ENCODE data around the gene SLC38A9. TPM values are rescaled to one million over a fixed set of nuclear protein-coding genes. Genes with fewer than 3 reads are reported as not detected.

Gene SLC38A9
- total RNA-seq, 1 donor from 2014 or later = 19.3 TPM

- Mint-ChIP-seq H3K9me3 (no peaks in the 10 kb centered on the region), H3K4me3 (ENCODE audit: low read depth) (no peak overlapping the region), H3K4me1 (ENCODE audit: low read depth) (peaks cover 22% of the 10 kb centered on the region), H3K36me3 (ENCODE audit: low read depth) (peaks cover 22% of the 10 kb centered on the region), H3K27ac (no peak overlapping the region), H3K27me3 (ENCODE audit: low read depth) (no peaks in the 10 kb centered on the region)
- no peak for DNase-seq (ENCODE audit: low spot score)
- intact Hi-C loops (cut with micrococcal nuclease) = no loop called here
Measured at GRCh38 chr5:55636177-55636576, 75.9 kb downstream of the SLC38A9 start.

- no peak for DNase-seq (ENCODE audit: low spot score)
- Mint-ChIP-seq H3K27me3 (ENCODE audit: low read depth) (no peaks in the 10 kb centered on the region), H3K9me3 (no peaks in the 10 kb centered on the region), H3K27ac (no peak overlapping the region), H3K4me1 (ENCODE audit: low read depth) (peaks cover 22% of the 10 kb centered on the region), H3K4me3 (ENCODE audit: low read depth) (no peak overlapping the region), H3K36me3 (ENCODE audit: low read depth) (peaks cover 24% of the 10 kb centered on the region)
- intact Hi-C loops (cut with micrococcal nuclease) = no loop called here
Measured at GRCh38 chr5:55634866-55635265, 77.3 kb downstream of the SLC38A9 start.

- H3K4me1 Mint-ChIP-seq (ENCODE audit: low read depth) = peaks cover 22% of the 10 kb centered on the region
- H3K4me3 Mint-ChIP-seq (ENCODE audit: low read depth) = no peak overlapping the region
- no peaks in the 10 kb centered on the region for H3K27me3 Mint-ChIP-seq (ENCODE audit: low read depth)
- no peaks in the 10 kb centered on the region for H3K9me3 Mint-ChIP-seq
- no peak for DNase-seq (ENCODE audit: low spot score)
- H3K27ac Mint-ChIP-seq = peak overlapping the region; percentile 70
- peaks cover 26% of the 10 kb centered on the region for H3K36me3 Mint-ChIP-seq (ENCODE audit: low read depth)
- intact Hi-C loops (cut with micrococcal nuclease) = no loop called here
Measured at GRCh38 chr5:55634209-55634805, 77.8 kb downstream of the SLC38A9 start.

GRCh38 chr5:55633574-55634208 lies 78.4 kb downstream of the SLC38A9 start:
- peak overlapping the region; percentile 70 for H3K27ac Mint-ChIP-seq
- intact Hi-C loops (cut with micrococcal nuclease) = no loop called here
- peaks cover 24% of the 10 kb centered on the region for H3K36me3 Mint-ChIP-seq (ENCODE audit: low read depth)
- no peak for DNase-seq (ENCODE audit: low spot score)
- peak overlapping the region; percentile 21 for H3K4me3 Mint-ChIP-seq (ENCODE audit: low read depth)
- H3K9me3 Mint-ChIP-seq = no peaks in the 10 kb centered on the region
- no peaks in the 10 kb centered on the region for H3K27me3 Mint-ChIP-seq (ENCODE audit: low read depth)
- peaks cover 22% of the 10 kb centered on the region for H3K4me1 Mint-ChIP-seq (ENCODE audit: low read depth)

GRCh38 chr5:55629815-55630214 lies 82.3 kb downstream of the SLC38A9 start:
- Mint-ChIP-seq H3K36me3 (ENCODE audit: low read depth) (peaks cover 17% of the 10 kb centered on the region), H3K4me3 (ENCODE audit: low read depth) (no peak overlapping the region), H3K9me3 (no peaks in the 10 kb centered on the region), H3K27ac (no peak overlapping the region), H3K27me3 (ENCODE audit: low read depth) (no peaks in the 10 kb centered on the region), H3K4me1 (ENCODE audit: low read depth) (peaks cover 30% of the 10 kb centered on the region)
- intact Hi-C loops (cut with micrococcal nuclease) = no loop called here
- DNase-seq (ENCODE audit: low spot score) = no peak

GRCh38 chr5:55626790-55627189 lies 85.3 kb downstream of the SLC38A9 start:
- Mint-ChIP-seq H3K9me3 (no peaks in the 10 kb centered on the region), H3K36me3 (ENCODE audit: low read depth) (peaks cover 15% of the 10 kb centered on the region), H3K27me3 (ENCODE audit: low read depth) (no peaks in the 10 kb centered on the region), H3K4me3 (ENCODE audit: low read depth) (no peak overlapping the region), H3K27ac (no peak overlapping the region), H3K4me1 (ENCODE audit: low read depth) (peaks cover 21% of the 10 kb centered on the region)
- intact Hi-C loops (cut with micrococcal nuclease) = no loop called here
- DNase-seq (ENCODE audit: low spot score) = no peak

- Mint-ChIP-seq H3K27ac (peak overlapping the region; percentile 40), H3K27me3 (ENCODE audit: low read depth) (no peaks in the 10 kb centered on the region), H3K4me1 (ENCODE audit: low read depth) (peaks cover 21% of the 10 kb centered on the region), H3K36me3 (ENCODE audit: low read depth) (peaks cover 10% of the 10 kb centered on the region), H3K9me3 (no peaks in the 10 kb centered on the region), H3K4me3 (ENCODE audit: low read depth) (no peak overlapping the region)
- no peak for DNase-seq (ENCODE audit: low spot score)
- intact Hi-C loops (cut with micrococcal nuclease) = no loop called here
Measured at GRCh38 chr5:55625913-55626312, 86.2 kb downstream of the SLC38A9 start.

GRCh38 chr5:55625589-55625909 lies 86.6 kb downstream of the SLC38A9 start:
- intact Hi-C loops (cut with micrococcal nuclease) = no loop called here
- H3K27ac Mint-ChIP-seq = peak overlapping the region; percentile 40
- peaks cover 21% of the 10 kb centered on the region for H3K4me1 Mint-ChIP-seq (ENCODE audit: low read depth)
- no peaks in the 10 kb centered on the region for H3K27me3 Mint-ChIP-seq (ENCODE audit: low read depth)
- H3K36me3 Mint-ChIP-seq (ENCODE audit: low read depth) = peaks cover 10% of the 10 kb centered on the region
- no peaks in the 10 kb centered on the region for H3K9me3 Mint-ChIP-seq
- no peak for DNase-seq (ENCODE audit: low spot score)
- H3K4me3 Mint-ChIP-seq (ENCODE audit: low read depth) = no peak overlapping the region

- Mint-ChIP-seq H3K9me3 (no peaks in the 10 kb centered on the region), H3K4me1 (ENCODE audit: low read depth) (peaks cover 21% of the 10 kb centered on the region), H3K4me3 (ENCODE audit: low read depth) (no peak overlapping the region), H3K36me3 (ENCODE audit: low read depth) (peaks cover 10% of the 10 kb centered on the region), H3K27me3 (ENCODE audit: low read depth) (no peaks in the 10 kb centered on the region), H3K27ac (no peak overlapping the region)
- intact Hi-C loops (cut with micrococcal nuclease) = no loop called here
- no peak for DNase-seq (ENCODE audit: low spot score)
Measured at GRCh38 chr5:55624841-55625588, 87.1 kb downstream of the SLC38A9 start.

GRCh38 chr5:55623789-55624188 lies 88.3 kb downstream of the SLC38A9 start:
- no peak overlapping the region for H3K27ac Mint-ChIP-seq
- no peaks in the 10 kb centered on the region for H3K9me3 Mint-ChIP-seq
- peaks cover 21% of the 10 kb centered on the region for H3K4me1 Mint-ChIP-seq (ENCODE audit: low read depth)
- intact Hi-C loops (cut with micrococcal nuclease) = no loop called here
- H3K36me3 Mint-ChIP-seq (ENCODE audit: low read depth) = peaks cover 6% of the 10 kb centered on the region
- no peaks in the 10 kb centered on the region for H3K27me3 Mint-ChIP-seq (ENCODE audit: low read depth)
- H3K4me3 Mint-ChIP-seq (ENCODE audit: low read depth) = no peak overlapping the region
- DNase-seq (ENCODE audit: low spot score) = no peak

GRCh38 chr5:55622460-55622859 lies 89.7 kb downstream of the SLC38A9 start:
- no peak overlapping the region for H3K27ac Mint-ChIP-seq
- H3K4me1 Mint-ChIP-seq (ENCODE audit: low read depth) = peaks cover 21% of the 10 kb centered on the region
- no peaks in the 10 kb centered on the region for H3K9me3 Mint-ChIP-seq
- H3K36me3 Mint-ChIP-seq (ENCODE audit: low read depth) = peaks cover 9% of the 10 kb centered on the region
- intact Hi-C loops (cut with micrococcal nuclease) = no loop called here
- no peak for DNase-seq (ENCODE audit: low spot score)
- no peaks in the 10 kb centered on the region for H3K27me3 Mint-ChIP-seq (ENCODE audit: low read depth)
- H3K4me3 Mint-ChIP-seq (ENCODE audit: low read depth) = no peak overlapping the region

GRCh38 chr5:55621229-55621628 lies 90.9 kb downstream of the SLC38A9 start:
- Mint-ChIP-seq H3K36me3 (ENCODE audit: low read depth) (peaks cover 9% of the 10 kb centered on the region), H3K4me3 (ENCODE audit: low read depth) (no peak overlapping the region), H3K27ac (no peak overlapping the region), H3K27me3 (ENCODE audit: low read depth) (no peaks in the 10 kb centered on the region), H3K4me1 (ENCODE audit: low read depth) (peaks cover 11% of the 10 kb centered on the region), H3K9me3 (no peaks in the 10 kb centered on the region)
- no peak for DNase-seq (ENCODE audit: low spot score)
- intact Hi-C loops (cut with micrococcal nuclease) = no loop called here

- H3K4me3 Mint-ChIP-seq (ENCODE audit: low read depth) = no peak overlapping the region
Measured at GRCh38 chr5:55620766-55621160, 91.4 kb downstream of the SLC38A9 start.

More at GRCh38 chr5:55620766-55621160, 91.4 kb downstream of the SLC38A9 start:
- no peak for DNase-seq (ENCODE audit: low spot score)
- H3K36me3 Mint-ChIP-seq (ENCODE audit: low read depth) = peaks cover 9% of the 10 kb centered on the region
- no peak overlapping the region for H3K27ac Mint-ChIP-seq
- H3K9me3 Mint-ChIP-seq = no peaks in the 10 kb centered on the region
- H3K4me1 Mint-ChIP-seq (ENCODE audit: low read depth) = peaks cover 8% of the 10 kb centered on the region
- H3K27me3 Mint-ChIP-seq (ENCODE audit: low read depth) = no peaks in the 10 kb centered on the region
- intact Hi-C loops (cut with micrococcal nuclease) = no loop called here
